GM10248 (cell line): ENCODE data around the gene NDOR1.
A peak's percentile ranks its signal among the peaks of the same experiment; 100 is the strongest.

Experiments used
- CTCF ChIA-PET: fragments of 300-600 bp; sonication (Branson Sonifier 250); formaldehyde crosslinking; extraction: SDS; loops from one replicate; lab custom pipeline; 2021; ENCODE audit warnings: antibody characterized with exemption; lab: Yijun Ruan, JAX
- POLR2A ChIA-PET: fragments of 350-650 bp; sonication (Branson Sonifier 250); formaldehyde crosslinking; extraction: SDS; loops from one replicate; lab custom pipeline; 2020; ENCODE audit warnings: antibody characterized with exemption; lab: Yijun Ruan, JAX
- DNase-seq: peaks from one replicate; pipeline ENCODE4 v3.0.0; 2012; ENCODE audit errors: extremely low spot score
- CTCF ChIP-seq: IDR thresholded peaks from 2 replicates; pipeline ENCODE4 v1.5.1; 2012; ENCODE audit warnings: mild to moderate bottlenecking, low read depth; ENCODE audit errors: extremely low read depth, missing control alignments, control extremely low read depth

Gene NDOR1

GRCh38 chr9:137205126-137206069 is at the start of gene NDOR1, which contains the start of gene TMEM203:
NDOR1 (plus strand) TSS chr9:137205700; CDS start chr9:137205778, 78 bp downstream.
TMEM203 (minus strand) TSS chr9:137205648; CDS start chr9:137205414, 234 bp downstream.
- POLR2A ChIA-PET, result interaction anchor here (0.6 to 1.0 kb wide), 2 partner anchors 18 to 37 kb away, joined by 3 to 5 read pairs; no protein-coding TSS in a partner anchor
- DNase-seq, result peak; percentile 96
- TF ChIP-seq CTCF, result no peak
- CTCF ChIA-PET, result interaction anchor here (1.0 to 3.9 kb wide), 7 partner anchors 16 to 57 kb away, joined by 3 to 18 read pairs (median 7); partner anchors contain the start of genes ANAPC2, CYSRT1, RNF224 and SSNA1

GRCh38 chr9:137156567-137157375 is 48.7 kb upstream of the NDOR1 start:
- DNase-seq, result peak; percentile 83
- POLR2A ChIA-PET, result interaction anchor here (1.2 kb wide), 1 partner anchor 84 kb away, joined by 5 read pairs; the partner anchor contains the start of gene TUBB4B
- no peak for TF ChIP-seq CTCF
- CTCF ChIA-PET, result interaction anchor here (0.6 to 2.2 kb wide), 10 partner anchors 10 to 128 kb away, joined by 3 to 7 read pairs (median 3); partner anchors contain the start of genes ABCA2, ANAPC2, GRIN1 and RNF224

GRCh38 chr9:137157618-137158415 is 47.7 kb upstream of the NDOR1 start:
- no peak for DNase-seq
- POLR2A ChIA-PET, result no interaction called here
- TF ChIP-seq CTCF, result no peak
- CTCF ChIA-PET, result interaction anchor here (0.9 to 2.2 kb wide), 9 partner anchors 9 to 129 kb away, joined by 3 to 7 read pairs (median 3); partner anchors contain the start of genes ABCA2, ANAPC2, RNF224 and SSNA1

GRCh38 chr9:137158625-137159024 is 46.9 kb upstream of the NDOR1 start:
- TF ChIP-seq CTCF, result no peak
- no peak for DNase-seq
- CTCF ChIA-PET, result interaction anchor here (1.3 to 1.5 kb wide), 2 partner anchors 83 to 92 kb away, joined by 3 to 4 read pairs; no protein-coding TSS in a partner anchor
- POLR2A ChIA-PET, result no interaction called here

- ChIA-PET CTCF (interaction anchor here (1.6 kb wide), 1 partner anchor 77 kb away, joined by 4 read pairs; no protein-coding TSS in a partner anchor), POLR2A (no interaction called here)
- no peak for DNase-seq
- no peak for TF ChIP-seq CTCF
These were observed 46.1 kb upstream of the NDOR1 start for GRCh38 chr9:137159105-137160053.
